CD4-positive, alpha-beta T cell treated with Interleukin-17A for 1 hour (primary cell): ENCODE data around the gene KLC4.
"Not testable (repeated sequence)": the region's sequence is repeated elsewhere in the genome, so short reads cannot be mapped to it uniquely, and the experiment has no call there.

Experiments used
- DNase-seq: peaks from one replicate; pipeline ENCODE4 v3.0.0-alpha.2; 2020

The KLC4 gene

GRCh38 chr6:43037197-43037596 is 22.2 kb upstream of the KLC4 start:
- no peak for DNase-seq

GRCh38 chr6:43037706-43038105 is 21.7 kb upstream of the KLC4 start:
- no peak for DNase-seq

DNA sequence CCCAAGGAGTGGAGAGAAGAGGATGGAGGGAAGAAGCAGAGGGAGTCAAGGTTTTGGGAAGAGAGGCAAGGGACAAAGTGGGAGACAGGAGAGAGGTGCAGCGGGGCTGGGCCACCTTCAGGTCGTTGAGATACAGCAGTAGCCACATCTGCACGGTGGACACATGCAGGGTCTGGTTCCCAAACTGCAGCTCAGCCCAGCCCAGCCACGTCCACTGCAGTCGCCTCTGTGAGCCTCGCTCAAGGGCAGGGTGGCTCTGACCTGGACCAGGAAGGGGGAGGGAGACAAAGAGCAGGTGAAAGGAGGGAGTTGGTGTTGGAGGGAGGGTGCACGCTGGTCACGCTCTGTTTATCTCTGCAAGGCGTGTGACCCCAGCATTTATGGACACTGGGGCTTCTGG is 20.7 kb upstream of the KLC4 start:
- DNase-seq = no peak

DNA sequence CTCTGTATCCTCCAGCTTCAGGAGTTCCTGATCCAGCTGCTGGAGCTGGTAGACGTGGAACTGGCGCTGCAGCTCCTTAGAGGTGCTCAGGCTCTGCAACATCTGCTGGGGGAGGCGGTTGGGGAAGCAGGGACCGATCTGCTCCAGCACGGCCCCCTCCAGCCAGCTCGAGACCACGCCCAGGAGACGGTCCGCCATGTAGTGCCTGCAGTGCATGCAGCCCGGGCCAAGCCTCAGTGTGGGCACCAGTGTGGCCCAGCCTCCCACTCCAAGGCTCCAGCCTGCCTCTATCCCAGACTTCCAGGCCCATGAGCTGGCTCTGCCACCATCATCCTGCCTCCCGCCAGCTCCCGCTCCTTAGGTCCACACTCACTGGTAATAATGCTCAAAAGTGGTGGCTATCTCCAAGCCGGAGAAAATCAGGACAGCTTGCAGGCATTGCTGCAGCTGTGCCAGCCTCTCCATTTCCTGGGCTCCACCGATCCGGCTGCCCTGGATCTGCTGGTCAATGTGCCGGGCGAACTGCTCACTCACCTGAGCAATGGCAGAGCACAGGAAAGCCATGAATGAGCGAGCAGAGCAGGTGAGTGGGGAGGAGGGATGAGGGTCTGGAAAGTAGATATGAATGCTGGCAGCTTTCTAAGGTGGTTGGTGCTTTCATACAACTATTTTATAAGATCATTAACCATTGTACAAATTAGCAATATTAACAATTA is 18.7 kb upstream of the KLC4 start:
- DNase-seq = no peak

- DNase-seq = not testable (repeated sequence)
These were observed 18.0 kb upstream of the KLC4 start for GRCh38 chr6:43041475-43041874.

- DNase-seq = no peak
These were observed 16.1 kb upstream of the KLC4 start for GRCh38 chr6:43043310-43043709.

- no peak for DNase-seq
These were observed 14.0 kb upstream of the KLC4 start for GRCh38 chr6:43045371-43045930.

DNA sequence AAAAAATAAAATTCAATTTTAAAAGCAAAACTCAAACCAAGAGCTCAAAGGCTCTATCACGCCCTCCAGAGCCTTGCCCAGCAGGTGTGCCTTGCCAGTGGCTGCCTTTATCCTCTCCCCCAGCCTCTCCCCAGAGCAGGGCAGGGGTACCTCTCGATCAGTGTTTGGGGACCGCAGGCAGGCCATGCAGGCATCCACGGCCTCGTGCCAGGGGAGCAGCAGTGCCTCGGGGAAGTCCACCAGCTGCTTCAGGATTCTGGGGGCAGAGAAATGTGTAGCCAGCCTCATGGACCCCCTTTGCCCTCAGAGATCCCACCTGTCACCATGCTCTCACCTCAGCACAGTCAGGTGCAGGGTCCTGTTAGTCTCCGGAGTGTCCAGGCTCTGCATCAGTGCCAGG is 11.4 kb upstream of the KLC4 start:
- DNase-seq = no peak

GRCh38 chr6:43050981-43051380 is 8.4 kb upstream of the KLC4 start:
- no peak for DNase-seq

GRCh38 chr6:43052225-43052841 is 7.1 kb upstream of the KLC4 start:
- no peak for DNase-seq

DNA sequence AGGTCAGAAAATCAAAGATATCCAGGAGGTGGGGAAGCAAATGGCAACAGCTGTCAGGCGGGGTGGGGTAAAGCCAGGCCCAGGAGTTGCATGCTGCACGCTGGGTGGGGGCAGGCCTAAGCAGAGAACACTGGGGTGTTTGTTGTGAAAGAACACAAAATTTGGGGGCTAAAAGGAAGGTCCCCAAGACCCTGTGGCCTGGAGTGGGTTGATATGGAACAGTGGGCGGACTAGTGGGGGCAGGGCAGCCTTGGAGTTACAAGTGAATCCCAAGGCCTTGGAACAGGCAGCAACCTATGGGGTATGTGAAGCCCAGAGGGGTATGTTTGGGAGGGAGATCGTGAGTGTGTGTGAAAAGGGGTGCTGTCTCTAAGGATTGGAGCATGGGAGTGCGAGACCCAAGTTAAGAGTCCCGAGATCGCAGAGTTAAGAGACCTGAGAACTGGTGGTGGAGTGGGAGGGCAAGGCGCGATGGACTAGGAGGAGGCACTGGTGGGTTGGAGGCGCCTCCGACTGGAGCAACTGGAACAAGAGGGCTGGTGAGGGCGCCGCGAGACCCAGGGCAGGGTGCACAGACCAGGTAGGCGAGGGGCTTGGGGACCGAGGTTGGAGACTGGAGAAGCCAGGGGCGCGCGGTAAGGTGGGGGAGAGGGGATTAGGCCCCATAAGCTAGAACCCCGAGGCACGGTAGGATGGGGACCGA is 6.4 kb upstream of the KLC4 start:
- no peak for DNase-seq

- DNase-seq = peak; percentile 91
These were observed 5.8 kb upstream of the KLC4 start, which contains the start of gene CUL7 for GRCh38 chr6:43053545-43054205. Gene CUL7 (minus strand): TSS chr6:43053851. CDS start chr6:43052788, 1,063 bp downstream.

GRCh38 chr6:43054206-43054943 is 5.1 kb upstream of the KLC4 start:
- no peak for DNase-seq

GRCh38 chr6:43055966-43056365 is 3.5 kb upstream of the KLC4 start:
- no peak for DNase-seq

DNA sequence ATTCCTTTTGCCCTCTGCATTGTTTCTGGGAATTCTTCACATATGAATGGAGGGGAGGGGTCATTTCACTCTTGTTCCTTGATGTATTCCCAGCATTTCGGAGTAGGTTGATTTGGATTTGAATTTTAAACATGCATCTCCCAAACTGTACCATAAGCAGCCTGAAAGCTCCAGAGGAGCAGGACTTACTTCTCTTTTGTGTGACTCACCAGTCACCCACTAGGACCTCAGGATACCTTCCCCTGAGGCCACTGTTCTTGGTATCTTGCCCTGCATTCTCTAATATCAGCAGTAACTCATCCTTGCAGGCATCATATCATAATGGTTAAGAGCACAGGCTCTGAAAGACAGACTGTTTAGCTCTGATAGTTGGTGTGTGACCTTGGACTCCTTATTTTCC is 900 bp upstream of the KLC4 start:
- no peak for DNase-seq

DNA sequence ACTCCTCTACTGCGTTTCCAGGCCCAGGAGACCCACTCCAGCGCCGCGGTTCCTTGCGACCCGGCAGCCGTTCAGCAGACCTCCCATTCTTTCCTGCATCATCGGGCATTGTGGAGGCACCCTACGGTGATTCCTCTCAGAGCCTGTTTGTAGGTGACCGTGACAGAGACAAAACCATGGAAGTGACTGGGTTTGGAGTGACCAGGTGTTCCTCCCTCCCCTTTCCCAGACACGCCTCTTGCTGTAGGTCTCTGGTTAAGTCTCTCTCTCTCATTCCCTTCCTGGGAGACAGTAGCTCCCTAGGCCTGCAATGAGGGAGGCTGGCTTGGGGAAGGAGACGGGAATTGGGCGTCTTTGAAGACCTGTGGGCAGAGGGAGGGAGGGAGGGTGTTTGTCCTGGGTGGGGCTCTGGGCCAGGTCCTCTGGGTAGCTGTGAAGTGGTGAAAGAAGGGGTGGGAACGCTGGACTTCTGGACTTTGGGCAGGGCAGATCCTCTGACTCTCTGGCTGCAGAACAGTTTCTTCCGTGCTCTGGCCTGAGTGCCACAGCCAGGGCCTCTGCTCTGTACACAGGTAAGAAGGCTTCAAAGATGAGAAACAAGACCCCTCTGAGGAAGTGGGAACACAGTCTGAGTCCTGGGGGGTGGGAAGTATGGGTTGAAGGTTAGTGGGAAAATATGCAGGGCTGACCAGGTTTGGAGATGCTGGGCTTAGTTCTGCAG is 763 bp downstream of the KLC4 start:
- no peak for DNase-seq

DNA sequence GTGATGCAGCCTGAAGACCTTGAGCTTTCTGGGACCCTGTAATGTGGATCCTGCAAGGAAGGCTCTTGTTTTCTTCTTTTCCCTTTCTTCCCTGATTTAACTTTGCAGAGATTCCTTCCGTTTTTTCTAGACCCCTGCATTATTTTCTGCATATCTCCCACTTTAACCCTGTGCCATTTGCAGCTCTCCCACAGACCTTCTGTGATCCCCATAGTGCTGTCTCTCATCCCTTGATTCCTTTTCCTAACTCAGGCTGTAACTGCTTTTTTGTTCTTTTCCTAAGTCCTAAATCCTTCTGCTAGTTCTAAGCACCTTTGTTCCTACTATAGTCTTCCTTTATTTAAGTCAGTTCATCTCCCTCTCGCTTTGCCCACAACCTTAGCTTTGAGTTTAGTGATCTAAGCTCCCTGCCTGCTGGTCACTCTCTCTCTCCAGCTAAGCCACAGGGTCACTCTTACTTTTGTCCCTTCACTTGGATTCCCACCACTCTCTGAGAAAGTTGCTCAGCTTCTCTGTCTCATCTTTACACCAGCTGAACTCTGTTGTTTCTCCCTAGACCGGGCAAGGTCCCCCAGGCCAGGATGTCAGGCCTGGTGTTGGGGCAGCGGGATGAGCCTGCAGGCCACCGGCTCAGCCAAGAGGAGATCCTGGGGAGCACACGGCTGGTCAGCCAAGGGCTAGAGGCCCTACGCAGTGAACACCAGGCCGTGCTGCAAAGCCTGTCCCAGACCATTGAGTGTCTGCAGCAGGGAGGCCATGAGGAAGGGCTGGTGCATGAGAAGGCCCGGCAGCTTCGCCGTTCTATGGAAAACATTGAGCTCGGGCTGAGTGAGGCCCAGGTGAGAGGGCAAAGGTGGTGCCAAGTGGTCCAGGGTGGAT is 1.6 kb downstream of the KLC4 start:
- no peak for DNase-seq

DNA sequence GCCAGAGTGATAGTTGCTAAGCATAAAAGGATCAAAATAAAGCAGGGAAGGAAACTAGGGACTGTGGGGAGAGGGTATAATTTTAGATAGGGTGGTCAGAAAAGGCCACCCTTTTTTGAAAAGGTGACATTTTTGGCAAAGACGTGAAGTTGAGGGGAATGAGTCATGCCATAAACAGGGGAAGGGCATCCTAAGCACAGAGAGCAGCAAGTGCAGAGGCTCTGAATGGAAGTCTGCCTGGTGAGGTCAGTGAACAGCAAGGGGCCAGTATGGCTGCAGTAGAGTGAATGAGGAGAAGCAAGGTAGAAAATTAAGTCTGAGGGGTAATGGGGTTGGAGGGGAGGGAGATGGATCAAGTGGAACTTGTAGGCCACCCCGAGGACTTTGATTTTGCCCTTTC is 2.4 kb downstream of the KLC4 start:
- DNase-seq = no peak

DNA sequence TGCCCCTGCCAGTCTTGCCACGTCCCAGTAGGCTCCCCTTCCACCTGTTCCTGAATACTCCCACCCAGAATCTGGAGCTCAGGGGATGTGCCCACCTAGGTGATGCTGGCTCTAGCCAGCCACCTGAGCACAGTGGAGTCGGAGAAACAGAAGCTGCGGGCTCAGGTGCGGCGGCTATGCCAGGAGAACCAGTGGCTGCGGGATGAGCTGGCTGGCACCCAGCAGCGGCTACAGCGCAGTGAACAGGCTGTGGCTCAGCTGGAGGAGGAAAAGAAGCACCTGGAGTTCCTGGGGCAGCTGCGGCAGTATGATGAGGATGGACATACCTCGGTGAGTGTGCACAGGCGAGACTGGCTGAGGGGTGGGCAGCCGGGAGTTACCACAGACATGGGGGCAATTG is 3.4 kb downstream of the KLC4 start:
- no peak for DNase-seq

DNA sequence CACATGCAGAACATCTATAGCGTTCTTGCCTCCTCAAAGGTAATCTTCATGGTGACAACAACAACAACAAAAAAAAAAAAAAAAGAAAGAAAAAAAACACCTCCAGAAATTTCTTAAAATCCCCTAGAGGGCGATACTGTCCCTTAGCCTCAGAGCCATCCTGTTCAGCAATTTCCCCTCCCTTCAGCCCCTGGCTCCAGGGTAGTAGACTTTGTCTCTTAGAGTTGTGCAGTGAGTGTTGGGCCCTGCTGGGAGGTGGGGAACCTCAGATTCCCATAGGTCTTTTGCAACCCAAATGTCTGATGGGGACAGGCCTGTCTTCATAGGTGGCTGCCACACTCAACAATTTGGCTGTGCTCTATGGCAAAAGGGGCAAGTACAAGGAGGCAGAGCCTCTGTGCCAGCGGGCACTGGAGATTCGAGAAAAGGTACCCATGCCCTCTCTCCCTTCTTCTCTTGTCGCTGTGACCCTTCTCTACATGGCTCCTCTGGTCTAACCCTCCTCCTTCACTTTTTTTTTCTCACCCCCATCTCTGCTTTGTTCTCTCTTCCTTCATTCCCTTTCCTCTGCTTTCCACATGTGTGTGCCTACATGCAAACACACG is 10.7 kb downstream of the KLC4 start:
- DNase-seq = peak; percentile 48
